Lower leg skin (tissue), 4 donors: Measurements from ENCODE around the gene GPC3. TPM values are rescaled to one million over a fixed set of nuclear protein-coding genes. Genes with fewer than 3 reads are reported as not detected.

ENCODE experiments used
- DNase-seq, 2 donors: peaks; one replicate each; pipeline ENCODE4 v3.0.0-alpha.2; 2019; ENCODE audit warnings: low spot score in 2 of 2
- H3K4me3 ChIP-seq: fragments of 200-600 bp; sonication (generic); 2 replicates; pipeline ENCODE4 v1.5.1; 2017; ENCODE audit warnings: mild to moderate bottlenecking, low read depth; ENCODE audit not compliant: poor library complexity, severe bottlenecking
- CTCF ChIP-seq, 3 donors: fragments of 450-650 bp; IDR thresholded peaks; one replicate each; pipeline ENCODE4 v1.5.1; 2016; ENCODE audit warnings: antibody characterized with exemption in 3 of 3, mild to moderate bottlenecking in 3 of 3, moderate library complexity in 2 of 3
- POLR2A ChIP-seq, 2 donors: fragments of 450-650 bp; IDR thresholded peaks; one replicate each; pipeline ENCODE4 v1.6.1; 2016 to 2017; ENCODE audit warnings: antibody characterized with exemption in 2 of 2, mild to moderate bottlenecking in 1 of 2, moderate library complexity in 1 of 2
- WGBS, 2 donors: methylation state at CpG; one replicate each; pipeline ENCODE4 v1.1.5; 2018; 5-methylcytosine and 5-hydroxymethylcytosine counted together
- intact Hi-C: fragments of 100-400 bp; cut with DNase I; formaldehyde crosslinking; loops from one replicate; pipeline ENCODE4 v1.15.0; 2023; ENCODE audit warnings: low total_unique reads
- total RNA-seq, 4 donors: library from RNA; depleted of rRNA; stranded (reverse); fragments of >200 nt; gene quantifications; one replicate each; pipeline ENCODE4 v1.1.0, GENCODE V29; 2016

GPC3 gene
- total RNA-seq, 4 donors from 2014 or later: 10.4 to 24.4 (median 14.7) TPM

- H3K4me3 ChIP-seq: no peak overlapping the region
- no peak for TF ChIP-seq CTCF (IDR thresholded peaks at IDR 0.05)
- TF ChIP-seq POLR2A (IDR thresholded peaks at IDR 0.05): no peak
- intact Hi-C loops: no loop called here
- no peak for DNase-seq
- 45 to 50% methylated on average over 3 of the region's 3 CpGs for WGBS, 2 donors
Observed at GRCh38 chrX:133516686-133517085, 468.7 kb downstream of the GPC3 start.

DNA sequence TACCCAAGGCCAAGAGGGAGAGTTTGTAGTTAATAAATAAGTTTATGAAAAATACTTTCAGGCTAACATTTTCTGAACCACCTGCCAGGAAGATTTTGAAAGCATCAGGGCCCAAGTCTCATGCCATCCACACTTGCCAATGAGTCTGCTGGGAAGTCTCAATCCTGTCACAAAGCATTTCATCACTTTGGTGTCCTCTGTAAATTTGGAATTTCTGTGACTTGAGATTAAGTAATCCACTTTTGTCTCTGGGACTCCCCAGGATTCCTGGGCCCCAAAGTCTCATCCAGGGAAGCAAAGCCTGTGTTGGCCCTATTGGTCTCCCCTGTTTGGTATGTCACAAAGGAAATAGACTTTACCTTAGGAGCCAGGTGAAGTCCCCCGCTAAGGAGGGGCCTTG, 470.9 kb downstream of the GPC3 start:
- no peak for DNase-seq
- H3K4me3 ChIP-seq: no peak overlapping the region
- intact Hi-C loops: no loop called here
- no peak for TF ChIP-seq POLR2A (IDR thresholded peaks at IDR 0.05)
- WGBS, 2 donors: 87 to 100% methylated on average over 1 of the region's 1 CpG

GRCh38 chrX:133513123-133513522, 472.3 kb downstream of the GPC3 start:
- DNase-seq: no peak
- WGBS, 2 donors: 85 to 88% methylated on average over 5 of the region's 5 CpGs
- intact Hi-C loops: no loop called here
- TF ChIP-seq POLR2A (IDR thresholded peaks at IDR 0.05) (no peak), CTCF (IDR thresholded peaks at IDR 0.05) (no peak)
- H3K4me3 ChIP-seq: no peak overlapping the region

DNA sequence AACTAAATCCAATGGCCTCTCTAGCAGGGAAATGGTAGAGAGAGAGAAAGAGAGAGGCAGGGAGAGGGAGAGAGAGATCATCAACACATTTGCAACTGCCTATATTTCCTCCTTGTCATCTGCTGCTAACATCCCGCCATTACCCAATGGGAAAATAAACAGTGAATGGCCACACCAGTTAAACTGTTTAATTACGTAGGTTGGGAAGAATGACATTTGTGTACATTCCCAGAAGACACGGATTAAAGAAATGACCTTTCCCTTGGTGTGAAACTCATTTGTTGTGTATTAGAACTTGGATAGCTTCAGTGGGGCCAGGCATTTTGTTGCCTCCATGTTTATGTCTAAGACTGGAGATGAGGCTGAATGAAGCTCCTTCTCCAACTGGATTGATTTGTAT, 474.4 kb downstream of the GPC3 start:
- H3K4me3 ChIP-seq: no peak overlapping the region
- DNase-seq: no peak
- TF ChIP-seq POLR2A (IDR thresholded peaks at IDR 0.05) (no peak), CTCF (IDR thresholded peaks at IDR 0.05) (no peak)
- intact Hi-C loops: no loop called here
- WGBS, 2 donors: 67 to 89% methylated on average over 3 of the region's 3 CpGs

GRCh38 chrX:133497356-133497755, 488.0 kb downstream of the GPC3 start:
- TF ChIP-seq CTCF (IDR thresholded peaks at IDR 0.05) (no peak), POLR2A (IDR thresholded peaks at IDR 0.05) (no peak)
- peak in 1 of 2 donors; percentile 61 for DNase-seq
- WGBS, 2 donors: 52 to 60% methylated on average over 10 of the region's 10 CpGs
- intact Hi-C loops: no loop called here
- H3K4me3 ChIP-seq: no peak overlapping the region

- H3K4me3 ChIP-seq: no peak overlapping the region
- no peak for TF ChIP-seq POLR2A (IDR thresholded peaks at IDR 0.05)
- TF ChIP-seq CTCF (IDR thresholded peaks at IDR 0.05): no peak
- peak; percentile 18 to 87 for DNase-seq
- intact Hi-C loops: no loop called here
- 31 to 44% methylated on average over 16 of the region's 16 CpGs for WGBS, 2 donors
Observed at GRCh38 chrX:133495464-133496391, 489.7 kb downstream of the GPC3 start.
